ENCODE data around the gene SHROOM1. TPM values are rescaled to one million over a fixed set of nuclear protein-coding genes. Genes with fewer than 3 reads are reported as not detected.

SHROOM1 gene
- total RNA-seq, 2 donors from 2014 or later: 62.1 to 364 TPM

GRCh38 chr5:132788990-132789886 is 41.2 kb downstream of the SHROOM1 start:
- H3K4me3 ChIP-seq: no peak overlapping the region
- TF ChIP-seq POLR2AphosphoS5 (IDR thresholded peaks at IDR 0.05): no peak
- H3K36me3 ChIP-seq: no peaks in the 10 kb centered on the region
- 77% methylated on average over 8 of the region's 8 CpGs for WGBS
- intact Hi-C loops (cut with DNase I): no loop called here
- H3K27ac ChIP-seq: no peak overlapping the region
- H3K9me3 ChIP-seq: no peaks in the 10 kb centered on the region
- H3K4me1 ChIP-seq (replicated peaks): no peaks in the 10 kb centered on the region
- DNase-seq (ENCODE audit: low spot score): no peak
- no peaks in the 10 kb centered on the region for H3K27me3 ChIP-seq (replicated peaks; ENCODE audit: insufficient read depth)

GRCh38 chr5:132788508-132788907 is 41.9 kb downstream of the SHROOM1 start:
- DNase-seq (ENCODE audit: low spot score): no peak
- intact Hi-C loops (cut with DNase I): no loop called here
- no peaks in the 10 kb centered on the region for H3K36me3 ChIP-seq
- H3K9me3 ChIP-seq: no peaks in the 10 kb centered on the region
- no peaks in the 10 kb centered on the region for H3K27me3 ChIP-seq (replicated peaks; ENCODE audit: insufficient read depth)
- H3K4me3 ChIP-seq: no peak overlapping the region
- H3K27ac ChIP-seq: no peak overlapping the region
- H3K4me1 ChIP-seq (replicated peaks): no peaks in the 10 kb centered on the region
- TF ChIP-seq CTCF (IDR thresholded peaks at IDR 0.05): no peak
- no peak for TF ChIP-seq POLR2AphosphoS5 (IDR thresholded peaks at IDR 0.05)
- TF ChIP-seq POLR2A (IDR thresholded peaks at IDR 0.05): no peak
- WGBS: 95% methylated on average over 1 of the region's 1 CpG

- no peak for DNase-seq (ENCODE audit: low spot score)
- H3K27ac ChIP-seq: no peak overlapping the region
- no peaks in the 10 kb centered on the region for H3K36me3 ChIP-seq
- no peaks in the 10 kb centered on the region for H3K4me1 ChIP-seq (replicated peaks)
- no peaks in the 10 kb centered on the region for H3K27me3 ChIP-seq (replicated peaks; ENCODE audit: insufficient read depth)
- H3K9me3 ChIP-seq: no peaks in the 10 kb centered on the region
- WGBS: 100% methylated on average over 1 of the region's 1 CpG
- H3K4me3 ChIP-seq: no peak overlapping the region
- TF ChIP-seq CTCF (IDR thresholded peaks at IDR 0.05) (no peak), POLR2AphosphoS5 (IDR thresholded peaks at IDR 0.05) (no peak), POLR2A (IDR thresholded peaks at IDR 0.05) (no peak)
- intact Hi-C loops (cut with DNase I): no loop called here
Observed at GRCh38 chr5:132787076-132787475, 43.4 kb downstream of the SHROOM1 start.

GRCh38 chr5:132785864-132786263 is 44.6 kb downstream of the SHROOM1 start:
- H3K27me3 ChIP-seq (replicated peaks; ENCODE audit: insufficient read depth): no peaks in the 10 kb centered on the region
- 90% methylated on average over 4 of the region's 4 CpGs for WGBS
- intact Hi-C loops (cut with DNase I): no loop called here
- no peaks in the 10 kb centered on the region for H3K36me3 ChIP-seq
- TF ChIP-seq POLR2A (IDR thresholded peaks at IDR 0.05) (no peak), CTCF (IDR thresholded peaks at IDR 0.05) (no peak), POLR2AphosphoS5 (IDR thresholded peaks at IDR 0.05) (no peak)
- no peak overlapping the region for H3K27ac ChIP-seq
- H3K4me1 ChIP-seq (replicated peaks): no peaks in the 10 kb centered on the region
- no peak for DNase-seq (ENCODE audit: low spot score)
- H3K4me3 ChIP-seq: no peak overlapping the region
- H3K9me3 ChIP-seq: no peaks in the 10 kb centered on the region

- WGBS: 75% methylated on average over 5 of the region's 5 CpGs
- no peak for TF ChIP-seq POLR2A (IDR thresholded peaks at IDR 0.05)
- Histone ChIP-seq H3K9me3 (no peaks in the 10 kb centered on the region), H3K4me3 (no peak overlapping the region), H3K27me3 (replicated peaks; ENCODE audit: insufficient read depth) (no peaks in the 10 kb centered on the region), H3K4me1 (replicated peaks) (no peaks in the 10 kb centered on the region), H3K36me3 (no peaks in the 10 kb centered on the region), H3K27ac (no peak overlapping the region)
- intact Hi-C loops (cut with DNase I): no loop called here
- DNase-seq (ENCODE audit: low spot score): no peak
Observed at GRCh38 chr5:132785365-132785764, 45.1 kb downstream of the SHROOM1 start.

- no peak for DNase-seq (ENCODE audit: low spot score)
- H3K27ac ChIP-seq: no peak overlapping the region
- H3K27me3 ChIP-seq (replicated peaks; ENCODE audit: insufficient read depth): no peaks in the 10 kb centered on the region
- no peak overlapping the region for H3K4me3 ChIP-seq
- H3K36me3 ChIP-seq: no peaks in the 10 kb centered on the region
- H3K9me3 ChIP-seq: no peaks in the 10 kb centered on the region
- intact Hi-C loops (cut with DNase I): no loop called here
- no peaks in the 10 kb centered on the region for H3K4me1 ChIP-seq (replicated peaks)
- TF ChIP-seq POLR2AphosphoS5 (IDR thresholded peaks at IDR 0.05): no peak
- no peak for TF ChIP-seq POLR2A (IDR thresholded peaks at IDR 0.05)
- no peak for TF ChIP-seq CTCF (IDR thresholded peaks at IDR 0.05)
- WGBS: 78% methylated on average over 4 of the region's 4 CpGs
Observed at GRCh38 chr5:132782101-132782500, 48.3 kb downstream of the SHROOM1 start.

Data from prostate gland (tissue), 2 donors.